RWPE1 (cell line): ENCODE measurements around the gene RTP2.

Experiments used
- CTCF ChIA-PET: fragments of 350-600 bp; sonication (Branson Sonifier 250); formaldehyde crosslinking; extraction: SDS; loops from one replicate; lab custom pipeline; 2021; lab: Yijun Ruan, JAX
- POLR2A ChIA-PET: fragments of 400-600 bp; formaldehyde crosslinking; extraction: SDS; loops from one replicate; lab custom pipeline; 2020; ENCODE audit warnings: antibody characterized with exemption; ENCODE audit not compliant: low non-redundant PET; lab: Yijun Ruan, JAX
- DNase-seq: peaks from one replicate; pipeline ENCODE4 v3.0.0; 2012; ENCODE audit warnings: low spot score
- H3K27ac ChIP-seq: fragments of 450-650 bp; 2 replicates; pipeline ENCODE4 v1.5.1; 2017
- TF ChIP-seq, protein P1 (sequence below): fragments of 450-650 bp; conservative IDR thresholded peaks from 2 replicates; pipeline ENCODE4 v1.5.1; 2017; ENCODE audit warnings: low read depth, mild to moderate bottlenecking

Gene RTP2

DNA sequence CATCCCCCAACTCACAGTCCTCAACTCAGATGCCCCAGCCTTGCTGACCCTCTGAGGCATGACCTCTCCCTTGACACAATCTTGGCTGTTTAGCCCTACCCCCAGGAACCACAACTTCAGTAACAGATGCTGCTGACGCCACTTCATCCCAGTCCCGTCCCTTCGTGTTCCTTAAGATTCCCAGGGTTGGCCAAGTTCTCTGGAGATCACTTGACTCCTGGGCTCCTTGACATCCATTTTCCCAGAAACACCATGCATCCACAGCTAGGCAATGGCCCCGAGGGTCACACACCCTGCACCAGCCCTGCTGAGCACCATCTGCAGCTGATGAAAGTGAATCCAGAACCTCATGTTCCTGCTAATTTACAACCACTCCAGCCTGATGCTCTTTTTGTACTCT, 6.9 kb downstream of the RTP2 start:
- TF ChIP-seq, protein P1, sequence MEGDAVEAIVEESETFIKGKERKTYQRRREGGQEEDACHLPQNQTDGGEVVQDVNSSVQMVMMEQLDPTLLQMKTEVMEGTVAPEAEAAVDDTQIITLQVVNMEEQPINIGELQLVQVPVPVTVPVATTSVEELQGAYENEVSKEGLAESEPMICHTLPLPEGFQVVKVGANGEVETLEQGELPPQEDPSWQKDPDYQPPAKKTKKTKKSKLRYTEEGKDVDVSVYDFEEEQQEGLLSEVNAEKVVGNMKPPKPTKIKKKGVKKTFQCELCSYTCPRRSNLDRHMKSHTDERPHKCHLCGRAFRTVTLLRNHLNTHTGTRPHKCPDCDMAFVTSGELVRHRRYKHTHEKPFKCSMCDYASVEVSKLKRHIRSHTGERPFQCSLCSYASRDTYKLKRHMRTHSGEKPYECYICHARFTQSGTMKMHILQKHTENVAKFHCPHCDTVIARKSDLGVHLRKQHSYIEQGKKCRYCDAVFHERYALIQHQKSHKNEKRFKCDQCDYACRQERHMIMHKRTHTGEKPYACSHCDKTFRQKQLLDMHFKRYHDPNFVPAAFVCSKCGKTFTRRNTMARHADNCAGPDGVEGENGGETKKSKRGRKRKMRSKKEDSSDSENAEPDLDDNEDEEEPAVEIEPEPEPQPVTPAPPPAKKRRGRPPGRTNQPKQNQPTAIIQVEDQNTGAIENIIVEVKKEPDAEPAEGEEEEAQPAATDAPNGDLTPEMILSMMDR = no peak
- no peak for DNase-seq
- no peak overlapping the region for H3K27ac ChIP-seq
- ChIA-PET CTCF (interaction anchor here (0.5 kb wide), 1 partner anchor 186 kb away, joined by 3 read pairs; no protein-coding TSS in a partner anchor), POLR2A (no interaction called here)

DNA sequence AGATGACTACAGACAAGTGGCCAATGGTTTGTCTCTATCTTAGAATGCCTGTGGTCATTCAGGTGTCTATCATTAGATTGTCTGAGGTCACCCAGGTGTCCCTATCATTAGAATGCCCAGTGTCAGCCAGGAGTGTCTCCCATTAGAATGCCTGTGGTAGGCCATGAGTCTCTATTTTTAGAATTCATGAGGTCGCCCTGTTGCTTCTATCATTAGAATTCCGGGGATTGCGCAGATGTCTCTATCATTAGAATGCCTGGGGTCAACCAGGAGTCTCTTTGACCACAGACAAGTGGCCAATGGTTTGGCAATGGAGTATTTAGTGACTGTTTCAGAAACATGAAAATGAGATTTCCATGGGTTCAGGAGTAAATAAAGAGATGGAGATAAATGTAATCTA, 7.6 kb downstream of the RTP2 start:
- no peak for DNase-seq
- TF ChIP-seq, protein P1 = no peak
- no peak overlapping the region for H3K27ac ChIP-seq
- ChIA-PET POLR2A (no interaction called here), CTCF (no interaction called here)

DNA sequence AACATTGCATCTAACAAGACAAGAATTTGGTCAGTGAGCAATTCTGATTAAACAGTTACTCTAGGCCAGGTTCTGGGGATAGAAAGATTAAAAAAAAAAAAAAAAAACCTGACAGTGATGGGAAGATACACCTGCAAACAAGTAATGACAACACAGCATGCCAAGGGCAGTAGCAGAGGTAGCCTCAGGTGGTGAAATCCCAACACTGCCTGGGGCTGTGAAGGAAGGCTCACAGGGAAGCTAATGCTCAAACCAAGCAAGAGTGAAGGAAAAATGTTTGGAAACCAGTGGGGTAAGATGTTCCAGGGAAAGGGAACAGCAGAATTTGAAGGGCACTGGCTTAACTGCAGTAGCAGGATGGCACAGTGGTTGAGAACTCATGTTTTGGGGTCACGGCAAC, 8.9 kb downstream of the RTP2 start:
- POLR2A ChIA-PET = no interaction called here
- no peak for DNase-seq

DNA sequence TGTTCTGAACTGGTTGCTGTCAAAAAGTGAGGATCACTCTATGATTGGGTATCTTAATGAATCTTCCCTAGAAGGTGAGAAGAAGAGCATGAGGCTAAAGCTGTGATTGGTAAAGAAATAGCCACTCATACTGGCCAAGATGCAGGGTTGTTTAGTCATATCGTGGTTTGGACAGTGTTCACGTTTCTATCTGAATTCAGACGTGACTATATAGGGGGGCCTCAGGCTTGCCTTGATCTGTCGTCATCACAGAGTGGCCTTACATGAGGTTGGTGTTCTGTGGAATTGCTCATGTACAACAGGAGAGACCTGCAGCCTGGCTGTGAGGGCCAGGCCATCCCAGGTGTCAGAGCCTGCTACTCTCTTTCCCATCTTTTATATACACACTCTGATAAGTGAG, 12.4 kb downstream of the RTP2 start:
- ChIA-PET CTCF (interaction anchor here (2.7 kb wide), 1 partner anchor 10 kb away, joined by 10 read pairs; no protein-coding TSS in a partner anchor), POLR2A (no interaction called here)
- no peak for DNase-seq

More for the DNA sequence above, 8.9 kb downstream of the RTP2 start:
- CTCF ChIA-PET = interaction anchor here (0.7 kb wide), 1 partner anchor 336 kb away, joined by 3 read pairs; no protein-coding TSS in a partner anchor
- TF ChIP-seq, protein P1 = no peak
- no peak overlapping the region for H3K27ac ChIP-seq

DNA sequence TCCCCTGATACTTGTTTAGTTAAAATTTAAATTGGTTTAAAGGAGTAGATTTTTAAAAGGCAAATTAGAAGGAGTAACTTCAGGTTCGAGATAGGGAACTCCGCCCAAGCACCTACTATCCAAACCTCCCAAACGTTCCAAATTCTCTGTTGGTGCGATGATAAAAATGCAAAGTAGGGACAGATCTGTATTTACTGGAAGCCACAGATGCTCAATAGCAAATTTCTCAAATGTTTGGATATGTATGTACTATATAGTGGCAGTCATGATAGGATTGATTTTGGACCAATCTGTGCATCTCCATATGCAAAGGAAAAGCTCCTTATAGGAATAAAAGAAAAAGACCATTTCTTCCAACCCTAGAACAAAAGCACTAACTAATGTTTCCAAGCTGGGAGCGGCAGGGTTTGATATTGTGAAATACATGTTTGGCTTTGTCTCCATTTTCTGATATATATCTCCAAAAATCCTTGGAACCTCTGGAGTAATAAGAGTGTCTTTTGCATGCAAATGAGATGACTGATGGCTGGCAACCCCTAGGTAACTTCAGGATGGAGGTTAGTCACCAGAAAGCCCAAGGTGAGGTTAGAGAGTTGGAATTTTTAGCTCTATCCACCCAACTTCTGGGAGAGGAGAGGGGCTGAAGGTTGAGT, 15.6 kb downstream of the RTP2 start:
- TF ChIP-seq, protein P1 = no peak
- CTCF ChIA-PET = interaction anchor here (0.6 to 1.0 kb wide), 2 partner anchors 466 to 547 kb away, joined by 3 read pairs; partner anchors contain the start of gene RPL39L
- no peak overlapping the region for H3K27ac ChIP-seq
- no peak for DNase-seq
- POLR2A ChIA-PET = no interaction called here

More for the DNA sequence above, 12.4 kb downstream of the RTP2 start:
- TF ChIP-seq, protein P1 = no peak
- no peak overlapping the region for H3K27ac ChIP-seq

DNA sequence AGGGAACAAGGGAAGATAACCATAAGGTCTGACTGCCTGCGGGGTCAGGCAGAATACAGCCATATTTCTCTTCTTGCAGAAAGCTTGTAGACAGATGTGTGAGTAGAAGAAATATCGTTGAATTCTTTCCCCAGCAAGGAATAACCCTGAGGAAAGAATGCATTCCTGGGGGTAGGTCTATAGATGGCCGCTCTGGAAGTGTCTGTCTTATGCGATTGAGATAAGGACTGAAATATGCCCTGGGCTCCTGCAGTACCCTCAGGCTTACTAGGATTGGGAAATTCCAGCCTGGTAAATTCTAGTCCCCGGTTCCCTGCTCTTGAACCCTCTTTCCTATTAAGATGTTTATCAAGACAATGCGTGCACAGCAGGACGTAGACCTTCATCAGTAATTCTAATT, 16.4 kb downstream of the RTP2 start:
- ChIA-PET CTCF (no interaction called here), POLR2A (no interaction called here)

More for the DNA sequence above, 16.4 kb downstream of the RTP2 start:
- DNase-seq = no peak
- no peak overlapping the region for H3K27ac ChIP-seq
- TF ChIP-seq, protein P1 = no peak
